GM20431 (cell line): Measurements from ENCODE around the gene SASH1.

Source experiments
- in situ Hi-C: fragments of 300-500 bp; cut with MseI, MboI; formaldehyde crosslinking; loops from one replicate; pipeline ENCODE4 v1.15.0; 2020; ENCODE audit warnings: low sequenced_read_pairs; ENCODE audit not compliant: unreplicated experiment

SASH1 gene

DNA sequence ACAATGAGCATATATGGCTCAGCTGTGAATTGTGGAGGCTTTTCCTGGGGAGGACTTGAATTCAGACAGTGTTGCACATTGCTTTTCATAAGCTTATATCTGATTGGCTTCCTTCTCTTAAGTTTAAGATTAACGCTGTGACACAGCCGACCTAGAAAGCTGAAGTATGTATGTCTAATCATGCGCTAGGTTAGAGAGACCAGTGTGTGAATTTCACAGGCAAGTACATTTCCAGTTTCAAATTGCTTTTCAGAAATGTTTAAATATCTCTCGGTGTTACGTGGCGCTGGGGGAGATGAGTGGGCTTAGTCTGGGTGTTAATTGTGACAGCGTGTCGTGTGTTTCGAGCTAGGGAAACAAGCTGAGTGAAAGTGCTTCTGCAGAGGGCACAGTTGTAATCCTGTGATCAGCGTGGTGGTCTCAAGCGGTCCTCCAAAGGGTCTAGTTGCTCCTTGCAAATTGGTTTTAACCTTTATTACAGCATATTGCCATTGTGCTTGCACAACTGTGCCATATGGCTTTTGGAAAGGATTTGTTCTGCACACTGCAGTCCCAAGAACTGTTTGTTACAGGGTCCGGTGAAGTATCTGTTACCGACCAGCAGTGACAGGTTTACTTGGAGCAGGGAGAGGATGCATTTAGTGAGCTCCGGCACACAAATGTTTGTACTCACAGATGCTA, 166.6 kb downstream of the SASH1 start:
- in situ Hi-C loops, result no loop called here

- in situ Hi-C loops, result no loop called here
Observed at GRCh38 chr6:148509800-148510581, 167.4 kb downstream of the SASH1 start.

- in situ Hi-C loops, result no loop called here
Observed at GRCh38 chr6:148513145-148514071, 170.8 kb downstream of the SASH1 start.

- in situ Hi-C loops, result no loop called here
Observed at GRCh38 chr6:148514091-148514845, 171.6 kb downstream of the SASH1 start.

DNA sequence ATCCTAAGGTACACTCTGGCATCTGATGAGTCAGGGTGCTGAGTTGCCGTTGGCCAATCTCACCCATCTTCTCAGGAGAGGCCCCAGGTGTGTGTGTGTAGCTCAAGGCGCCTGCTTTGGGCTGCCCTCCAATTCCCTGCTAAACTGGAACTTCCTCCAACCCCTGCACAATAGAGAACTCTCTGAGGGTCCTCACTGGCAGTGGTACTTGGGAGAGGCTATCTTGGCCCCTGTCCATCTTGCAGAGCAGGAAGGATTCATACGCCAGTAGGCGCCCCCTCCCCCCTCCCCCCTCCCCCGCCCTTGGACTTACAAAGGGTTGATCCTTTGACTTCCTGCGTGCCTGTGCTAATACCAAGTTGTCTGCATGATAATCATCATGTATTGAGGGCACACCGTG, 173.6 kb downstream of the SASH1 start:
- in situ Hi-C loops, result no loop called here

DNA sequence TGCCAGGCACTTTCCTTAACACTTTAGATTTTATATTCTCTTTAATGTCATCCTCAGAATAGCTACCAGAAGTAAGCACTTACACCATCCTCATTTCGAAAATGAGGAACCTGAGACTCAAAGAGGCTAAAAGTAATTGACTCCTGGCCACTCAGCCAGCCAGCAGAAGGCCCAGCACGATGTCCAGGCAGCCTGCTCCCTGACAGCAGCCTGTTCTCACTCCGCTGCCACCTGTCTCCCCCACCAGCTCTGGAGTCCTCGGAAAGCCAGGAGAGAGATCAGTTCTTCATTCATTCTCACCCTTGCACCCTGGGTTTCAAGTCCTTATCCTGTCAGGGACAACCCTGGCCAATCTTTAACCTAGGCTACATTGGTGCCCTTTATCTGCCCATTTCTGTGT, 174.0 kb downstream of the SASH1 start:
- in situ Hi-C loops, result no loop called here

GRCh38 chr6:148517470-148517869, 174.8 kb downstream of the SASH1 start:
- in situ Hi-C loops, result no loop called here

GRCh38 chr6:148518511-148519156, 176.0 kb downstream of the SASH1 start:
- in situ Hi-C loops, result no loop called here

- in situ Hi-C loops, result no loop called here
Observed at GRCh38 chr6:148520109-148520841, 177.6 kb downstream of the SASH1 start.

- in situ Hi-C loops, result no loop called here
Observed at GRCh38 chr6:148521158-148521557, 178.5 kb downstream of the SASH1 start.

- in situ Hi-C loops, result no loop called here
Observed at GRCh38 chr6:148521586-148521985, 178.9 kb downstream of the SASH1 start.

GRCh38 chr6:148523048-148523447, 180.4 kb downstream of the SASH1 start:
- in situ Hi-C loops, result no loop called here

- in situ Hi-C loops, result no loop called here
Observed at GRCh38 chr6:148523551-148523950, 180.9 kb downstream of the SASH1 start.

- in situ Hi-C loops, result no loop called here
Observed at GRCh38 chr6:148524471-148524882, 181.8 kb downstream of the SASH1 start.

- in situ Hi-C loops, result no loop called here
Observed at GRCh38 chr6:148524976-148525375, 182.3 kb downstream of the SASH1 start.

- in situ Hi-C loops, result no loop called here
Observed at GRCh38 chr6:148525453-148525852, 182.8 kb downstream of the SASH1 start.

- in situ Hi-C loops, result no loop called here
Observed at GRCh38 chr6:148526145-148526544, 183.5 kb downstream of the SASH1 start.

DNA sequence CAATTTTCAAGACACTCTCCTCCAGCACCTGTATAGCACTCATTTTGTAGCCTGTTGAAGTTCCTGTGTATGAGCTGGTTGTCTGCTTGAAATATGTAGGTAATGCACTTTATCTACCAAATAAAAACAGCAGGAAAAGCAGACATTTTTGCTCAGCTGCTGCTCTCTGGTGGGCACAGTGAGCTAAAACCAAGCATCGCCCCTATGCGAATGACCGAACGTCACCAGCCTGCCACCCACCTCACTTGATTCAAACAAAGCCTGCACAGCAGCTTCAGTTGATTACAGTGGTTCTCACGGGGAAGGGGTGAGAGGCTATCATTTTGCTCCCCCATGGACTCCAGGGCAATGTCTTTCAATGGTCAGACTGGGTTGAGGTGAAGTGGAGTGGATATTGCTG, 185.7 kb downstream of the SASH1 start:
- in situ Hi-C loops, result no loop called here

- in situ Hi-C loops, result no loop called here
Observed at GRCh38 chr6:148529010-148529409, 186.4 kb downstream of the SASH1 start.
